ENCODE results near the gene DOK5.

The DOK5 gene

DNA sequence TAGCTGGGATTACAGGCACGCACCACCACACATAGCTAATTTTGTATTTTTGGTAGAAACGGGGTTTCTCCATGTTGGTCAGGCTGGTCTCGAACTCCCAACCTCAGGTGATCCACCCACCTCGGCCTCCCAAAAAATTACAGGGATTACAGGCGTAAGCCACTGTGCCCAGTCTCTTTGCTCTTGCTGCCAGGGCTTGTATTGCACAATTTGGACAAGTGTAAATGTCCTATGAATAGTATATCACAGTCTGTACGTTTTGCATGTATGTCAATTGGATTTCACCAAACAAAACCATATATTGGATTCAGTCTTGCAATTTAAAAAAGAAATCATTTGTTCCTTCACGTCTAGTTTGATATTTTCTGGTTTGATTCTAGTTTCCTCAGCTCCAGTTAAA lies 2.1 kb upstream of the DOK5 start:
- no peak for DNase-seq

GRCh38 chr20:54474046-54474445 lies 1.3 kb upstream of the DOK5 start:
- DNase-seq, result no peak

- DNase-seq, result peak; percentile 59
Measured at GRCh38 chr20:54474866-54475265, 527 bp upstream of the DOK5 start.

DNA sequence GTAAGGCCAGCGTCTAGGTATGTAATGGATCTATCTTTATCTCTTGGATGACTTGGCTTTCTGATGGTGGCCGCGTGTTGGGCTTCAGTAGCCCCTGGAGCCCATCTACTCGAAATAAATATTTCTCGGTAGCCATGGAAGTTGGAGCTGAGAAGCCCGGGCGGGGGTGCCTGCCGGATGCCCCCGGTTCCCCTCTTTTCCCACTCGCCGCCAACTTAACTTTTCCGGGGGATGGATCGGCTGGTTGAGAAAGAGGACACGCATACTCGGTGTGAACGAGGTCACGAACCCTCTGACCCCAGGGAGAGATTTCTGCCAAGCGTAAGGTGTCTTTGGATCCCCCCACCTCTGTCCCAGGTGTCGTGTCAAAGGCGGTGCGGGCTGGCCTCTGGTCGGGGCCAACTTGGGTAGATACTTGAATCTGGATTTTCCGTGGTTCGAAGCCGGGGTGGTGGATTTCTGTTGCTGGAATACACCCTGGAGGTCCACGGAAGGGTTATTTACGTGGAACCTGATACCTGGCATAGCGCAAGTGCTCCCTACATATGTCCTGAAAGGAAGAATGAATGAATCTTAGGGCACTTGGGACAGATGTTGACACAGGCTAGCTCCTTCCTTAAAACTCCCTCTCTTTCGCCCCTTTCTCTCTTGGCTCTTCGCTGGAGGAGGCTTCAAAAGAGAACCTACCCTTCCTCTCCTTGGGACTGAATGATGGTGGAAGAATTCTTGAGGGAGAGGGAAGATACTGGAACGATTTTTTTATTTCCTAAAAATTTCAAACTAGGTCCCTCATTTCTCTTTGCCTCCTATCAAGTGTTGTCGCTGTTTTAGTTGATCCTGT lies 996 bp downstream of the DOK5 start:
- no peak for DNase-seq

DNA sequence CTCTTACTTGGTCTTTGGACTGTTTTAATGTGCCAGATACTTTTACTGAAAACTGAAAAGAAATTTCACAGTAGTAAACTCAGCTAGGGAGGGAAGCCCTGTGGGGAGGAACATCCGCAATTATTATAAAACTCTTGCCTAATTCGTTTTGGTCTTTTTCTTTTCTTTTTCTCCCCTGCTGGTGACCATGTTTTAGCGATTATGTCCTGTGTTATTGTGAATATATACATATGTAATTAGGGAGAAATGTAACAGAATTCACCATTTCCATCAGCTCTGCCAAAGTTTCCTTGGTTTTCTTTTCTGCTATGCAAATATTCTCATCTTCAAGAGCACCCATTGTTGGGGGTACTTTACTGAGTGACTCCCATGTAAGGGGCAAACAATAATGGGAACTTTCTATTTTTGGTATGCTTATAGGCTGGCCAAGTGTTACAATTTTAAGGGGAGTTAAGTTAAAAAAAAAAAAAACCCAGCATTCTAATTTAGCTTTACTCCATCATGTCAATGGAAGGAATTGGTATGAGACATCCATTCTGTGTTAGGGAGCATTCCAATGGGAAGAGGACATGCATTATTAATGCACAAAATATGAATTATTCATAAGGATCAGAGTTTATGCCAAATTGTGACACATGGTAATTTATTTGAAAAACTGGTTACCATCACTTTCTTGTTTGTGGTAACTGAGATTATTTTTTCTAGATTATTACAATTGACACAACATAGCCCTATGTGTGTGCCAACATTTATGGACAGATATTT lies 2.0 kb downstream of the DOK5 start:
- DNase-seq, result no peak

- DNase-seq, result peak; percentile 63
Measured at GRCh38 chr20:54479138-54479906, 3.9 kb downstream of the DOK5 start.

DNA sequence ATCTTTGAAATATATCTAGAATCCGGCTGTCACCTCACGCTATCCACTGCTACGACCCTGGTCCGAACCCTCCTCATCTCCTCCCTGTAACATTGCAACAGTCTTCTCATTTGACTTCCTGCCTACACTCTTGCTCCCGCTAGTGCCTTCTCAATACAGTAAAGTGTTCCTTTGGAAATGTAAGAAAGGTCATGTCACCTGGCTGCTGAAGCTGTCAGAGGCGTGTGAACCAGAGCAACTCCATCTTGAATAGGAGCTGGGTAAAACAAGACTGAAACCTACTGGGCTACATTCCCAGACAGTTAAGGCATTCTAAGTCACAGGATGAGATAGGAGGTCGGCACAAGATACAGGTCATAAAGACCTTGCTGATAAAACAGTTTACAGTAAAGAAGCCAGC lies 4.5 kb downstream of the DOK5 start:
- peak; percentile 54 for DNase-seq

- DNase-seq, result no peak
Measured at GRCh38 chr20:54481442-54481841, 6.0 kb downstream of the DOK5 start.

GRCh38 chr20:54485631-54486030 lies 10.2 kb downstream of the DOK5 start:
- DNase-seq, result no peak

- DNase-seq, result no peak
Measured at GRCh38 chr20:54486585-54486984, 11.2 kb downstream of the DOK5 start.

DNA sequence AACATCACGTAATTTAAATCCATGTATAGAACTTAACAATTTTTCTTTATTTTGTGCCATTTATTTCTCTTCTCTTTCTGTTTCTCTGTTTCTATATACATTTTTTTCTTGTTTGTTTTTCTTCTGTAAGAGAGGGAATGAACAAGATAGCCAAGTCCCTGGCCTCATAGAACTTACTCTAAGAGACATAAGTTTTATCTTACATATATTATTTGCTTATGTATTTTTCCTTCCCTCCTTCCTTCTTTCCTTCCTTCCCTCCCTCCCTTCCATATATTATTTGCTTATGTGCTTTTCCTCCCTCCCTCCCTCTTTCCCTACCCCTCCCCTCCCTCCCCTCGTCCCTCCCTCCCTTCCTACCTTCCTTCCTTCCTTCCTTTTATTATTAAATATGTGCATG lies 13.0 kb downstream of the DOK5 start:
- DNase-seq, result no peak

DNA sequence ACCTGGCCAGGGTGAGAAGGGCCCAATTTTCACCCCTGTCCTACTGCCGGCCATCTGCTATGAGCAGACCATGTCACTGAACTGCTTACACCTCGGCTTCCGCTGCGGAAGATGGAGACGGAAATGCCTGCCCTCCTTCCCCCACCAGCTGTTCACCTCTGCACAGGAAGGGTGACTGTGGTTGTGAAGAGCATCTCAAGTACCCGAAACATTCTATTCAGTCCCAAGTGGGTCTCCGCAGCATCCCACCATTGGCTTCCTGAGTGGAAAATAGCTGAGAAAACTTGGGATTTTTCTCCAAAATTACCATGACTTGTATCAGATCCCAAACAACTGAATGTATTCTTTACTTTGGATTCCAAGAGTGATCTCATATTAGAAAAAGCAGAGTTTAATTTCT lies 16.1 kb downstream of the DOK5 start:
- no peak for DNase-seq

DNA sequence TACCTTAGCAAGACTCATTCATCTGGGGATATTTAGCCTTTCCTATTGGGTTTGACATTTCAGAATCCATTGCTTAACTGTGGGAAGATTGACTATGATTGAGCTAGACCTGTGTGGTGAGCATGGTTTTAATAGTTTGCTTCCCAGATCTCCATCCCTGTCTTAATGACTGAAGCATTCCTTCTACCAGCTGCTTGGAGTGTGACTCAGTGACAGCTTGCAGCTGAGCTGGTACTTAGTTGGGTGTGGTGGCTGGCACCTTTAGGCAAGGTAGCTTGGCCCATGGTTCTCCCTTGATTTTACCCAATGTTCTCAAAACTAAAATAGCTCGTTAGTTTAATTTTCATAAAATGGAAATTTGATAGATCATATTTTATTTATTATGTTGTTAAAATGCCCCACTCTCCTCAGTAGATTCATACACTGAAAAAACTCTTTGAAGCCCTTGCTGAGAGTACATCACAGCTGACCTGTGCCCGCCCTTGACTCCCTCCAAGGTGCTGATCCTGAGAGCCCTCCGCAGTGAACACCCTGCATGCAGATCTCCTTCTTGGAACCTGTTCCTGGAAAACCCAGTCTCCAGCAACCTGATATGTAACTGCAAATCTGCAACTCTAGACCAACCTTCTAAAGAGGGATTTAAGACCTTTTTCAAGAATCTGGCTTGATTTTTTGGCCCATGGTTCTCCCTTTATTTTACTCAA lies 19.1 kb downstream of the DOK5 start:
- no peak for DNase-seq

DNA sequence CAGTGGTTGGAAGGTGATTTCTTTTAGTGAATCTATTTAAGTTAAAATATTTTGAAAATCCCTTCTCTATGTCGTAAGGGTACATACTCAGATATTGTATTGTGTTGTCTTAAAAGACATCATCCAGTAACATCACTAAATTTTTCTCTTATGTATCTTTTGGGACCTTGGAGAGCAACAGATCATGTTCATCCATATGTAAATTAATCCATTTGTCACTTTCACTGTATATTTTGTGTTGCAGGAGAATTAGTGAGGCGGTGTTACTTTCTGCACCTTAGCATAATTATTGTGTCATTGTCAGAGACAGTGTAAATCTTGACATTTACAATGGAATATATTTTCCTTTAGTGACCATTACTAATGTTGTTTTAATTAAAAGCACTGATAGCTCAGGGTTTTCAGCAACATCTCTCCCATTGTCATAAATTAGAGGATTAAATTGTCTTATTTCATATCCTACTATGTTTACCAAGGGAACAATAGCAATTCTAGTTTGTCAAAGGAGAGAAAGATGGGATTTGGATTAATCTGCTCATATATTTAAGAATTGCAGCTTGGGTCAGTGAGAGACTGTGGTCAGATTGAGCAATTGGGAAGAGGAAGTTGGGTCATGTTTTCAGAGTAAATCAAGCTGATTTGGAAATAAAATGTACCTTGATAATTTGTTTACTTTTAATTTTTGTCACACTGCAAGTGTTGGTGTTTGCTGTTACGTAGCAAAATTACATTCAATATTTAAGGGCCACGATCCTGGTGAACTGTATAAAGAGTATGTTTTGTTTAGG lies 22.7 kb downstream of the DOK5 start:
- no peak for DNase-seq

GRCh38 chr20:54499111-54499510 lies 23.7 kb downstream of the DOK5 start:
- DNase-seq, result no peak

GRCh38 chr20:54502179-54502578 lies 26.8 kb downstream of the DOK5 start:
- no peak for DNase-seq

- no peak for DNase-seq
Measured at GRCh38 chr20:54506643-54507042, 31.2 kb downstream of the DOK5 start.

DNA sequence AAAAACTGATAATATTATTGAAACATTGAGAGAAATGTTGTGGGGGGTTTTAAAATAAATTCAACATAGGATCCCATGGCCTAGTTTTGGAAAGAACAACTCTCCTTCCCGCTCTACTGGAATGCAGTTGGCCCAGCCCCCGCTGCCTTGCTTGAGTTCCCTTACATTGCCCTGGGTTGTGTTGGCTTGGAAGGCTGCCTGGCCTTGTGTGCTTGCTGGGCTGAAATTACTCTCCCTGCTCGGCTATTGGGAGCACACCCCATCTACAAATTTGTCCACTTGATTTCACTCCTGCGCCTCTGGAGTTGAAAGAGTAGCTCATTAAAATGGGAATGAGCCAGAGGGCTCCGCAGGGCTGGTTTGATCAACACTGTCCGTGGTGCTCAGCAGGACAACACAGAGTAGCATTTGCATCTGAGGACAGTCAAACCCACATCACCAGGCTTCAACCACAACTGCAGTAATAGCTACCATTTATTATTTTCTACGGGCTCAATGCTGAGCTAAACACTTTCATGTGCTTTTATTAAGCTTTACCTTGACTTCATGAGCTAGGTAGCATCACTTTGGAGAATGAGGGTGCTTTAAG lies 35.2 kb downstream of the DOK5 start:
- peak; percentile 63 for DNase-seq

- no peak for DNase-seq
Measured at GRCh38 chr20:54512694-54513093, 37.3 kb downstream of the DOK5 start.

GRCh38 chr20:54514028-54514607 lies 38.7 kb downstream of the DOK5 start:
- DNase-seq, result no peak

All from islet precursor cell (in vitro differentiated cells).